Activated T-helper 1 cell treated with anti-CD3 and anti-CD28 coated beads, Interleukin-12 subunit alpha, Interleukin-12 subunit beta, Interleukin-2, Interleukin-4 antibody, amounts not matched to agents 30 ng/mL and 10 ng/mL and 1 ng/mL, durations not matched to agents 14 hours and 24 hours and 36 hours (primary cell): ENCODE results near the gene ZP1. TPM values are rescaled to one million over a fixed set of nuclear protein-coding genes. Genes with fewer than 3 reads are reported as not detected.
A peak's percentile ranks its signal among the peaks of the same experiment; 100 is the strongest.

Experiments used
- DNase-seq: peaks from one replicate; pipeline ENCODE4 v3.0.0; 2021; ENCODE audit warnings: low spot score
- H3K27ac Mint-ChIP-seq: one replicate; pipeline ENCODE4 v1.8.0; 2021; ENCODE audit warnings: mild to moderate bottlenecking, mixed read lengths
- H3K27me3 Mint-ChIP-seq: one replicate; pipeline ENCODE4 v1.8.0; 2022; ENCODE audit warnings: mild to moderate bottlenecking, moderate library complexity, mixed read lengths; ENCODE audit not compliant: insufficient read depth
- H3K36me3 Mint-ChIP-seq: one replicate; pipeline ENCODE4 v1.8.0; 2021; ENCODE audit warnings: low read depth, mixed read lengths
- H3K4me1 Mint-ChIP-seq: one replicate; pipeline ENCODE4 v1.8.0; 2021; ENCODE audit warnings: low read depth, mixed read lengths
- H3K4me3 Mint-ChIP-seq: one replicate; pipeline ENCODE4 v1.8.0; 2021; ENCODE audit warnings: mild to moderate bottlenecking, moderate library complexity, mixed read lengths
- H3K9me3 Mint-ChIP-seq: one replicate; pipeline ENCODE4 v1.8.0; 2021; ENCODE audit warnings: mixed read lengths
- intact Hi-C: fragments of 100-400 bp; cut with micrococcal nuclease; formaldehyde crosslinking; loops from one replicate; pipeline ENCODE4 v1.15.1; 2024
- total RNA-seq: library from RNA; stranded (reverse); gene quantifications from 2 replicates; pipeline ENCODE4 v1.2.3, GENCODE V29; 2022

Gene ZP1
- total RNA-seq, 1 donor from 2014 or later, result not detected

GRCh38 chr11:60836866-60837515 lies 30.4 kb upstream of the ZP1 start:
- Mint-ChIP-seq H3K4me3 (no peak overlapping the region), H3K27ac (no peak overlapping the region), H3K27me3 (peaks cover 1% of the 10 kb centered on the region), H3K9me3 (no peaks in the 10 kb centered on the region), H3K36me3 (no peaks in the 10 kb centered on the region), H3K4me1 (peaks cover 28% of the 10 kb centered on the region)
- intact Hi-C loops, result no loop called here
- no peak for DNase-seq

- H3K36me3 Mint-ChIP-seq, result no peaks in the 10 kb centered on the region
- peaks cover 34% of the 10 kb centered on the region for H3K4me1 Mint-ChIP-seq
- no peaks in the 10 kb centered on the region for H3K9me3 Mint-ChIP-seq
- no peak overlapping the region for H3K4me3 Mint-ChIP-seq
- no peak for DNase-seq
- intact Hi-C loops, result no loop called here
- H3K27me3 Mint-ChIP-seq, result peaks cover 1% of the 10 kb centered on the region
- H3K27ac Mint-ChIP-seq, result no peak overlapping the region
Measured at GRCh38 chr11:60838132-60838531, 29.2 kb upstream of the ZP1 start.

GRCh38 chr11:60840470-60841430 lies 26.6 kb upstream of the ZP1 start:
- Mint-ChIP-seq H3K4me1 (peaks cover 50% of the 10 kb centered on the region), H3K4me3 (peak overlapping the region; percentile 69), H3K9me3 (no peaks in the 10 kb centered on the region), H3K36me3 (peaks cover 12% of the 10 kb centered on the region), H3K27me3 (peaks cover 1% of the 10 kb centered on the region), H3K27ac (peak overlapping the region; percentile 76)
- intact Hi-C loops, result loop anchor here (1.0 kb wide), 4 partner anchors 66 to 522 kb away; partner anchors contain the start of genes PRPF19, TMEM138 and VPS37C
- DNase-seq, result no peak

- peak; percentile 98 for DNase-seq
- H3K4me1 Mint-ChIP-seq, result peaks cover 46% of the 10 kb centered on the region
- H3K9me3 Mint-ChIP-seq, result no peaks in the 10 kb centered on the region
- H3K27ac Mint-ChIP-seq, result peak within 1 kb of the TSS; percentile 83
- intact Hi-C loops, result loop anchor here (1.0 to 2.0 kb wide), 6 partner anchors 57 to 589 kb away; partner anchors contain the start of genes PRPF19, SDHAF2, TMEM138 and VPS37C
- peaks cover 12% of the 10 kb centered on the region for H3K36me3 Mint-ChIP-seq
- H3K27me3 Mint-ChIP-seq, result peaks cover 1% of the 10 kb centered on the region
- peak within 1 kb of the TSS; percentile 91 for H3K4me3 Mint-ChIP-seq
Measured at GRCh38 chr11:60841797-60842667, 25.3 kb upstream of the ZP1 start, which contains the start of gene CCDC86. Gene CCDC86 (plus strand): TSS chr11:60842113. CDS start chr11:60842125, 12 bp downstream.

GRCh38 chr11:60842668-60843600 lies 24.4 kb upstream of the ZP1 start:
- peak overlapping the region; percentile 83 for H3K27ac Mint-ChIP-seq
- peak overlapping the region; percentile 91 for H3K4me3 Mint-ChIP-seq
- intact Hi-C loops, result loop anchor here (1.0 to 2.0 kb wide), 2 partner anchors 56 to 588 kb away; partner anchors contain the start of gene SDHAF2
- H3K27me3 Mint-ChIP-seq, result peaks cover 1% of the 10 kb centered on the region
- no peaks in the 10 kb centered on the region for H3K9me3 Mint-ChIP-seq
- peaks cover 12% of the 10 kb centered on the region for H3K36me3 Mint-ChIP-seq
- peaks cover 42% of the 10 kb centered on the region for H3K4me1 Mint-ChIP-seq
- DNase-seq, result peak; percentile 5

GRCh38 chr11:60844045-60844869 lies 23.1 kb upstream of the ZP1 start:
- Mint-ChIP-seq H3K9me3 (no peaks in the 10 kb centered on the region), H3K4me3 (peak overlapping the region; percentile 91), H3K4me1 (peaks cover 42% of the 10 kb centered on the region), H3K27ac (peak overlapping the region; percentile 11), H3K36me3 (peaks cover 16% of the 10 kb centered on the region), H3K27me3 (peaks cover 1% of the 10 kb centered on the region)
- DNase-seq, result no peak
- intact Hi-C loops, result no loop called here

- Mint-ChIP-seq H3K4me3 (peak overlapping the region; percentile 91), H3K4me1 (peaks cover 42% of the 10 kb centered on the region), H3K36me3 (peaks cover 16% of the 10 kb centered on the region), H3K9me3 (no peaks in the 10 kb centered on the region), H3K27me3 (peaks cover 1% of the 10 kb centered on the region), H3K27ac (no peak overlapping the region)
- intact Hi-C loops, result no loop called here
- no peak for DNase-seq
Measured at GRCh38 chr11:60844870-60845221, 22.5 kb upstream of the ZP1 start.

GRCh38 chr11:60845338-60845737 lies 22.0 kb upstream of the ZP1 start:
- no peaks in the 10 kb centered on the region for H3K9me3 Mint-ChIP-seq
- peaks cover 20% of the 10 kb centered on the region for H3K36me3 Mint-ChIP-seq

GRCh38 chr11:60847281-60847680 lies 20.1 kb upstream of the ZP1 start:
- no peak overlapping the region for H3K27ac Mint-ChIP-seq
- peaks cover 32% of the 10 kb centered on the region for H3K36me3 Mint-ChIP-seq
- H3K27me3 Mint-ChIP-seq, result no peaks in the 10 kb centered on the region
- no peaks in the 10 kb centered on the region for H3K9me3 Mint-ChIP-seq
- intact Hi-C loops, result no loop called here
- DNase-seq, result no peak
- peaks cover 31% of the 10 kb centered on the region for H3K4me1 Mint-ChIP-seq
- no peak overlapping the region for H3K4me3 Mint-ChIP-seq

More at GRCh38 chr11:60845338-60845737, 22.0 kb upstream of the ZP1 start:
- H3K4me3 Mint-ChIP-seq, result peak overlapping the region; percentile 91
- no peak for DNase-seq
- H3K27me3 Mint-ChIP-seq, result peaks cover 1% of the 10 kb centered on the region
- intact Hi-C loops, result no loop called here
- H3K27ac Mint-ChIP-seq, result no peak overlapping the region
- peaks cover 42% of the 10 kb centered on the region for H3K4me1 Mint-ChIP-seq

GRCh38 chr11:60847896-60848295 lies 19.4 kb upstream of the ZP1 start:
- H3K4me1 Mint-ChIP-seq, result peaks cover 27% of the 10 kb centered on the region
- H3K27me3 Mint-ChIP-seq, result no peaks in the 10 kb centered on the region
- H3K4me3 Mint-ChIP-seq, result no peak overlapping the region
- intact Hi-C loops, result no loop called here
- no peak for DNase-seq
- H3K27ac Mint-ChIP-seq, result no peak overlapping the region
- H3K9me3 Mint-ChIP-seq, result no peaks in the 10 kb centered on the region
- H3K36me3 Mint-ChIP-seq, result peaks cover 32% of the 10 kb centered on the region

GRCh38 chr11:60848714-60849151 lies 18.6 kb upstream of the ZP1 start:
- intact Hi-C loops, result no loop called here
- H3K36me3 Mint-ChIP-seq, result peaks cover 31% of the 10 kb centered on the region

More at GRCh38 chr11:60848714-60849151, 18.6 kb upstream of the ZP1 start:
- Mint-ChIP-seq H3K27me3 (no peaks in the 10 kb centered on the region), H3K4me3 (no peak overlapping the region), H3K9me3 (no peaks in the 10 kb centered on the region), H3K27ac (no peak overlapping the region), H3K4me1 (peaks cover 19% of the 10 kb centered on the region)
- no peak for DNase-seq
